ENCODE measurements around the gene RBM33.

Gene RBM33

GRCh38 chr7:155747209-155747608 is 102.7 kb downstream of the RBM33 start:
- no peak for DNase-seq (ENCODE audit: low read depth)

GRCh38 chr7:155749578-155749977 is 105.1 kb downstream of the RBM33 start:
- DNase-seq (ENCODE audit: low read depth), result no peak

- DNase-seq (ENCODE audit: low read depth), result no peak
Observed at GRCh38 chr7:155750255-155751125, 106.0 kb downstream of the RBM33 start.

GRCh38 chr7:155751409-155751808 is 106.9 kb downstream of the RBM33 start:
- DNase-seq (ENCODE audit: low read depth), result no peak

- no peak for DNase-seq (ENCODE audit: low read depth)
Observed at GRCh38 chr7:155752756-155753445, 108.4 kb downstream of the RBM33 start.

GRCh38 chr7:155753446-155753965 is 109.0 kb downstream of the RBM33 start:
- DNase-seq (ENCODE audit: low read depth), result no peak

GRCh38 chr7:155754165-155754564 is 109.7 kb downstream of the RBM33 start:
- DNase-seq (ENCODE audit: low read depth), result no peak

- DNase-seq (ENCODE audit: low read depth), result no peak
Observed at GRCh38 chr7:155755026-155755425, 110.6 kb downstream of the RBM33 start.

- DNase-seq (ENCODE audit: low read depth), result no peak
Observed at GRCh38 chr7:155756322-155756721, 111.9 kb downstream of the RBM33 start.

- peak; percentile 6 for DNase-seq (ENCODE audit: low read depth)
Observed at GRCh38 chr7:155758348-155758747, 113.9 kb downstream of the RBM33 start.

GRCh38 chr7:155759740-155760430 is 115.4 kb downstream of the RBM33 start:
- no peak for DNase-seq (ENCODE audit: low read depth)

GRCh38 chr7:155761162-155761561 is 116.7 kb downstream of the RBM33 start:
- no peak for DNase-seq (ENCODE audit: low read depth)

- no peak for DNase-seq (ENCODE audit: low read depth)
Observed at GRCh38 chr7:155762036-155762435, 117.6 kb downstream of the RBM33 start.

GRCh38 chr7:155762655-155763054 is 118.2 kb downstream of the RBM33 start:
- DNase-seq (ENCODE audit: low read depth), result no peak

- no peak for DNase-seq (ENCODE audit: low read depth)
Observed at GRCh38 chr7:155763122-155763521, 118.7 kb downstream of the RBM33 start.

GRCh38 chr7:155763691-155764437 is 119.4 kb downstream of the RBM33 start:
- DNase-seq (ENCODE audit: low read depth), result peak; percentile 45

GRCh38 chr7:155764438-155764793 is 120.0 kb downstream of the RBM33 start:
- no peak for DNase-seq (ENCODE audit: low read depth)

GRCh38 chr7:155765458-155765857 is 121.0 kb downstream of the RBM33 start:
- no peak for DNase-seq (ENCODE audit: low read depth)

- no peak for DNase-seq (ENCODE audit: low read depth)
Observed at GRCh38 chr7:155766386-155766785, 121.9 kb downstream of the RBM33 start.

GRCh38 chr7:155766966-155767916 is 122.8 kb downstream of the RBM33 start:
- no peak for DNase-seq (ENCODE audit: low read depth)

GRCh38 chr7:155769701-155770100 is 125.2 kb downstream of the RBM33 start:
- DNase-seq (ENCODE audit: low read depth), result peak; percentile 46
